CD8-positive, alpha-beta memory T cell (primary cell): Measurements from ENCODE around the gene SETDB1. TPM values are rescaled to one million over a fixed set of nuclear protein-coding genes. Genes with fewer than 3 reads are reported as not detected.
A peak's percentile ranks its signal among the peaks of the same experiment; 100 is the strongest.

Experiments
- CTCF ChIA-PET: fragments of 350-600 bp; sonication (Branson Sonifier 250); formaldehyde crosslinking; loops from one replicate; lab custom pipeline; 2021; ENCODE audit warnings: antibody characterized with exemption; lab: Charles Lee
- POLR2A ChIA-PET: fragments of 350-600 bp; sonication (Branson Sonifier 250); formaldehyde crosslinking; loops from one replicate; lab custom pipeline; 2021; ENCODE audit warnings: antibody characterized with exemption; lab: Charles Lee
- DNase-seq, 5 donors: peaks; one replicate each; pipeline versions ENCODE4 v3.0.0 to v3.0.0-alpha.2; 2020 to 2022; ENCODE audit warnings: mixed read lengths in 1 of 5
- H3K27ac ChIP-seq: one replicate; pipeline ENCODE4 v1.7.0; 2013; ENCODE audit warnings: low read depth, mild to moderate bottlenecking, low read length, moderate library complexity
- H3K27me3 ChIP-seq: 2 replicates; pipeline ENCODE4 v1.7.0; 2013; ENCODE audit warnings: low read length, mild to moderate bottlenecking; ENCODE audit not compliant: insufficient read depth, poor library complexity, severe bottlenecking
- H3K36me3 ChIP-seq: 2 replicates; pipeline ENCODE4 v1.7.0; 2013; ENCODE audit warnings: mild to moderate bottlenecking, low read length, moderate library complexity; ENCODE audit not compliant: insufficient read depth
- H3K4me1 ChIP-seq: 2 replicates; pipeline ENCODE4 v1.7.0; 2013; ENCODE audit warnings: mild to moderate bottlenecking, low read length, moderate library complexity; ENCODE audit not compliant: insufficient read depth
- H3K4me3 ChIP-seq: 2 replicates; pipeline ENCODE4 v1.7.0; 2013; ENCODE audit warnings: mild to moderate bottlenecking, low read length
- H3K9me3 ChIP-seq: 2 replicates; pipeline ENCODE4 v1.7.0; 2013; ENCODE audit warnings: mild to moderate bottlenecking, low read length
- H3K27ac Mint-ChIP-seq, 8 donors: one replicate each; pipeline ENCODE4 v1.8.0; 2020 to 2021; ENCODE audit warnings: mixed read lengths in 8 of 8, mild to moderate bottlenecking in 6 of 8, inconsistent platforms in 3 of 8, moderate library complexity in 3 of 8
- H3K27me3 Mint-ChIP-seq, 2 donors: one replicate each; pipeline ENCODE4 v1.8.0; 2020 to 2021; ENCODE audit warnings: mixed read lengths in 2 of 2, mild to moderate bottlenecking in 1 of 2, moderate library complexity in 1 of 2
- H3K36me3 Mint-ChIP-seq, 3 donors: one replicate each; pipeline ENCODE4 v1.8.0; 2020 to 2021; ENCODE audit warnings: mixed read lengths in 3 of 3, inconsistent platforms in 1 of 3, mild to moderate bottlenecking in 1 of 3
- H3K4me1 Mint-ChIP-seq, 3 donors: one replicate each; pipeline ENCODE4 v1.8.0; 2020 to 2021; ENCODE audit warnings: mixed read lengths in 3 of 3, inconsistent platforms in 1 of 3, mild to moderate bottlenecking in 1 of 3
- H3K4me3 Mint-ChIP-seq, 7 donors: one replicate each; pipeline ENCODE4 v1.8.0; 2020 to 2021; ENCODE audit warnings: mixed read lengths in 7 of 7, mild to moderate bottlenecking in 6 of 7, moderate library complexity in 4 of 7, inconsistent platforms in 2 of 7
- H3K9me3 Mint-ChIP-seq, 5 donors: one replicate each; pipeline ENCODE4 v1.8.0; 2020 to 2022; ENCODE audit warnings: mixed read lengths in 5 of 5, mild to moderate bottlenecking in 3 of 5, moderate library complexity in 2 of 5, inconsistent platforms in 1 of 5
- polyA plus RNA-seq: library from polyadenylated mRNA; unstranded; fragments of 300-500 nt; fragmentation: Illumina TruSeq; gene quantifications from one replicate; pipeline ENCODE4 v1.2.3, GENCODE V29; 2021
- total RNA-seq, 2 experiments: library from RNA; stranded (reverse); gene quantifications; one replicate each; pipeline ENCODE4 v1.2.3, GENCODE V29; 2021

SETDB1 gene
- total and polyA plus RNA-seq, 3 experiments from 2014 or later = 15.5 to 47.5 (median 45.4) TPM

DNA sequence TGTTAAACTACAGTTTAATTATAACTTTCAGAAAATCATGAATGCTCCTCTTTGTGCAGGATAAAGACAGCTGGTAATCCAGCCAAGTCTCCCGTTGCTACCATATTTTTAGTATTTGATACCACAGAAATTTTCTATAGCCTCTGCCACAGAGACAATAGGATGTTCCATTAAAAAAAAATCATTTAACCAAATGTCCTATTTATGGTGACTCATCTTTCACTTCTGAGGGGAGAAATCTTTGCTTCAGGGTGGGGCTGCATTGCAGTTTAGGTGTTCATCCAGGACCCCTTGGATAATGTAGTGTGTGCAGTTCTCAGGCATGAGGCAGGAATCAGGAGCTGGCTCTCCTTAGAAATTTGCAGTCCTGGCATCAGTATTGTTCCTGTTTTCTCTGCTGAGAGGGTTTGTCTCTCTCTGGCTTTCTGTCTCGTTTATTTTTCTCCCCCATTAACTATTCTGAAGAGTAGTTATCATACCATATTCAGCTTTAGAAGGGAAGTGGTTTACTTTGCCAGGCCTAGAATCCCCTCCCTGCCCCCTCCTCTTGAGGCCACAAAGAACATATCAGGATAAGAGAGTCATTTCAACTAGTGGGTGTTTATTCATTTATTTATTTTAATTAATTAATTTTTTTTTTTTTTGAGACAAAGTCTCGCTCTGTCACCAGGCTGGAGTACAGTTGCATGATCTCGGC is 85.1 kb downstream of the SETDB1 start:
- no peaks in the 10 kb centered on the region for H3K36me3 ChIP-seq
- no peak for DNase-seq
- H3K4me3 Mint-ChIP-seq = peak overlapping the region in 2 of 7 donors; percentile 31 to 70
- H3K4me1 Mint-ChIP-seq = peaks cover 52 to 69% (median 68%) of the 10 kb centered on the region in 3 donors
- H3K36me3 Mint-ChIP-seq = peaks cover 0 to 36% (median 1%) of the 10 kb centered on the region in 3 donors
- CTCF ChIA-PET = interaction anchor here (0.5 to 1.6 kb wide), 4 partner anchors 13 to 224 kb away, joined by 3 to 7 read pairs (median 4); partner anchors contain the start of gene CDC42SE1
- no peaks in the 10 kb centered on the region for H3K9me3 Mint-ChIP-seq
- H3K9me3 ChIP-seq = no peaks in the 10 kb centered on the region
- POLR2A ChIA-PET = no interaction called here
- H3K27ac ChIP-seq = no peak overlapping the region
- H3K27ac Mint-ChIP-seq = peak overlapping the region; percentile 19 to 77 (median 57)
- no peak overlapping the region for H3K4me3 ChIP-seq
- H3K27me3 ChIP-seq = no peaks in the 10 kb centered on the region
- H3K27me3 Mint-ChIP-seq = no peaks in the 10 kb centered on the region
- H3K4me1 ChIP-seq = peaks cover 44% of the 10 kb centered on the region

DNA sequence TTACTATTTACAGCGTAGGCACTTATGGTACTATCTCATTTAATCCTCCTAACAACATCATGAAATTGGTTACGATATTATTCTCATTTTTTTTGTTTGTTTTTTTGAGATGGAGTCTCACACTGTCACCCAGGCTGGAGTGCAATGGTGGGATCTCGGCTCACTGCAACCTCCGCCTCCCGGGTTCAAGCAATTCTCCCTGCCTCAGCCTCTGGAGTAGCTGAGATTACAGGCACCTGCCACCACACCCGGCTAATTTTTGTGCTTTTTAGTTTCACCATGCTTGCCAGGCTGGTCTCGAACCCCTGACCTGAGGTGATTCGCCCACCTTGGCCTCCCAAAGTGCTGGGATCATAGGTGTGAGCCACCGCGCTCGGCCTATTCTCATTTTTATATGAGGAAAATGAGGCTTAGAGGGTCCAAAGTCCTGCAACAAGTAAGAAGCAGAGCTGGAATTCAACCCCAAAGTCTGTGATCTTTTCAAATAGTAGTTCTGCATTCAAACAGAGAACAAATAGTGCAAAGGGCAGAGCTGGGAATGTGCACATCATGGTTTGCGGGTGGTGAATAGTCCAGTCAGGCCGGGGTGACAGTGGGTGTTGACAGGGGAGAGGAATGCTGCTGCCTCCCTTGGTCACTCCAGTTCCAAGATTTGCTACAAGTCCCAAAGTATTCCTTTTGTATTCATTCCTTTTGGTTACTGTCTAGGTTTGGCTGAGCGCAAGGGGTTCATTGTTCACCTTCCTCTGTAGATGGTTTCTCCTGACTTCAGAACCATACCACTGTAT is 86.7 kb downstream of the SETDB1 start:
- DNase-seq = no peak
- H3K4me3 Mint-ChIP-seq = peak overlapping the region in 1 of 7 donors; percentile 45
- peak overlapping the region in 5 of 8 donors; percentile 10 to 51 (median 36) for H3K27ac Mint-ChIP-seq
- peaks cover 36 to 53% (median 53%) of the 10 kb centered on the region in 3 donors for H3K4me1 Mint-ChIP-seq
- H3K27me3 Mint-ChIP-seq = no peaks in the 10 kb centered on the region
- Histone ChIP-seq H3K9me3 (no peaks in the 10 kb centered on the region), H3K27ac (no peak overlapping the region), H3K4me3 (no peak overlapping the region), H3K4me1 (peaks cover 28% of the 10 kb centered on the region), H3K27me3 (no peaks in the 10 kb centered on the region), H3K36me3 (peaks cover 2% of the 10 kb centered on the region)
- POLR2A ChIA-PET = no interaction called here
- peaks cover 0 to 44% (median 4%) of the 10 kb centered on the region in 3 donors for H3K36me3 Mint-ChIP-seq
- CTCF ChIA-PET = interaction anchor here (1.6 kb wide), 1 partner anchor 12 kb away, joined by 7 read pairs; no protein-coding TSS in a partner anchor
- H3K9me3 Mint-ChIP-seq = no peaks in the 10 kb centered on the region

DNA sequence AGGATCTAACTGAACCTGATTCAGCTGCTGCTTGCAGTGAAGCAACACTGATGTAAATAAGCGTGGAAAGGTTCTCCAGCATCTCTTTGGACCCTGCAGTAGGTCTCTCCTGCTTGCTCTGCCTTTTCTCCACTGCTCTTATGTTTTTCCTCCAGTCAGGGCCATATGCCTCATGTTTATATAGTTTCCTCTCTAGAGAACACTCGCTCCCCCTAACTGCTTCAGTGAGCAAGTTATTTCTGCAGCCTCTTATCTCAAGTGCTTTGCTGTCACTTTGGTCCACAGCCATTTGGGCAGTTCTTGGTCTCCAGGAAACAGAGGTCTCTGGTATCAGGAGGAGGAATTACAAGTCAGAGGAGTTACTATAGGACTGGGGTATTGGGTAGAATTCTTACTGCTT is 87.4 kb downstream of the SETDB1 start:
- H3K27ac ChIP-seq = no peak overlapping the region
- POLR2A ChIA-PET = no interaction called here
- CTCF ChIA-PET = no interaction called here

More for the DNA sequence above, 87.4 kb downstream of the SETDB1 start:
- Mint-ChIP-seq H3K27me3 (no peaks in the 10 kb centered on the region), H3K36me3 (peaks cover 0 to 47% (median 6%) of the 10 kb centered on the region in 3 donors), H3K27ac (peak overlapping the region in 3 of 8 donors; percentile 35 to 51 (median 41)), H3K4me3 (peak overlapping the region in 1 of 7 donors; percentile 45), H3K4me1 (peaks cover 32 to 47% (median 46%) of the 10 kb centered on the region in 3 donors), H3K9me3 (no peaks in the 10 kb centered on the region)
- H3K4me1 ChIP-seq = peaks cover 27% of the 10 kb centered on the region
- no peak overlapping the region for H3K4me3 ChIP-seq
- DNase-seq = no peak
- H3K36me3 ChIP-seq = peaks cover 8% of the 10 kb centered on the region
- H3K9me3 ChIP-seq = no peaks in the 10 kb centered on the region
- H3K27me3 ChIP-seq = no peaks in the 10 kb centered on the region

Other genes starting within 250 kb of the SETDB1 start
- 10 to 100 TPM; 18.1 to 20.0 TPM for gene GOLPH3L, start 229.2 kb upstream of the SETDB1 start, total RNA-seq
- gene GOLPH3L, start 229.2 kb upstream of the SETDB1 start, polyA plus RNA-seq = 23.1 TPM
- not detected for gene HORMAD1, start 205.5 kb upstream of the SETDB1 start, total RNA-seq
- not detected for gene HORMAD1, start 205.5 kb upstream of the SETDB1 start, polyA plus RNA-seq
- gene CTSS, start 160.6 kb upstream of the SETDB1 start, total RNA-seq = 10 to 100 TPM; 30.9 to 31.2 TPM
- gene CTSS, start 160.6 kb upstream of the SETDB1 start, polyA plus RNA-seq = 151 TPM
- gene CTSK, start 118.1 kb upstream of the SETDB1 start, total RNA-seq = 1 to 10 TPM; 2.1 to 2.7 TPM
- gene CTSK, start 118.1 kb upstream of the SETDB1 start, polyA plus RNA-seq = 0.54 TPM
- gene ARNT, start 49.8 kb upstream of the SETDB1 start, total RNA-seq = 10 to 100 TPM; 35.7 to 40.3 TPM
- gene ARNT, start 49.8 kb upstream of the SETDB1 start, polyA plus RNA-seq = 20.3 TPM
- gene CTXND2, start 39.2 kb upstream of the SETDB1 start, total RNA-seq = not detected
- not detected for gene CTXND2, start 39.2 kb upstream of the SETDB1 start, polyA plus RNA-seq
- 100 to 1,000 TPM; 224 to 232 TPM for gene CERS2, start 48.5 kb downstream of the SETDB1 start, total RNA-seq
- 167 TPM for gene CERS2, start 48.5 kb downstream of the SETDB1 start, polyA plus RNA-seq
- not detected for gene ANXA9, start 55.9 kb downstream of the SETDB1 start, total RNA-seq
- gene ANXA9, start 55.9 kb downstream of the SETDB1 start, polyA plus RNA-seq = not detected
- gene MINDY1, start 80.5 kb downstream of the SETDB1 start, total RNA-seq = 1 to 10 TPM; 5.7 to 6.3 TPM
- 1.8 TPM for gene MINDY1, start 80.5 kb downstream of the SETDB1 start, polyA plus RNA-seq
- gene PRUNE1, start 82.1 kb downstream of the SETDB1 start, total RNA-seq = 10 to 100 TPM; 14.6 to 16.8 TPM
- 49.4 TPM for gene PRUNE1, start 82.1 kb downstream of the SETDB1 start, polyA plus RNA-seq
- gene BNIPL, start 110.2 kb downstream of the SETDB1 start, total RNA-seq = 1 to 10 TPM in 1 of 2 experiments, under 1 TPM in 1; 0.75 to 1.3 TPM
- gene BNIPL, start 110.2 kb downstream of the SETDB1 start, polyA plus RNA-seq = 0.08 TPM
- gene C1orf56, start 121.4 kb downstream of the SETDB1 start, total RNA-seq = 1 to 10 TPM; 1.6 to 2.3 TPM
- 2.7 TPM for gene C1orf56, start 121.4 kb downstream of the SETDB1 start, polyA plus RNA-seq
- 100 to 1,000 TPM; 201 to 213 TPM for gene CDC42SE1, start 133.3 kb downstream of the SETDB1 start, total RNA-seq
- gene CDC42SE1, start 133.3 kb downstream of the SETDB1 start, polyA plus RNA-seq = 104 TPM
- gene MLLT11, start 134.0 kb downstream of the SETDB1 start, total RNA-seq = 1 to 10 TPM; 3.3 to 3.9 TPM
- 4.7 TPM for gene MLLT11, start 134.0 kb downstream of the SETDB1 start, polyA plus RNA-seq
- gene GABPB2, start 144.4 kb downstream of the SETDB1 start, total RNA-seq = 10 to 100 TPM; 19.2 to 19.4 TPM
- 16.0 TPM for gene GABPB2, start 144.4 kb downstream of the SETDB1 start, polyA plus RNA-seq
- 1 to 10 TPM; 2.9 to 3.1 TPM for gene SEMA6C, start 220.3 kb downstream of the SETDB1 start, total RNA-seq
- gene SEMA6C, start 220.3 kb downstream of the SETDB1 start, polyA plus RNA-seq = 1.5 TPM
- gene TNFAIP8L2, start 230.3 kb downstream of the SETDB1 start, total RNA-seq = 10 to 100 TPM; 24.6 to 25.5 TPM
- 22.6 TPM for gene TNFAIP8L2, start 230.3 kb downstream of the SETDB1 start, polyA plus RNA-seq
- 1 to 10 TPM; 4.6 to 5.5 TPM for gene LYSMD1, start 239.5 kb downstream of the SETDB1 start, total RNA-seq
- 0.54 TPM for gene LYSMD1, start 239.5 kb downstream of the SETDB1 start, polyA plus RNA-seq
- 10 to 100 TPM; 86.3 to 90.9 TPM for gene SCNM1, start 239.8 kb downstream of the SETDB1 start, total RNA-seq
- 58.4 TPM for gene SCNM1, start 239.8 kb downstream of the SETDB1 start, polyA plus RNA-seq
- gene TMOD4, start 249.6 kb downstream of the SETDB1 start, total RNA-seq = 1 to 10 TPM; 2.4 to 3.7 TPM
- 1.0 TPM for gene TMOD4, start 249.6 kb downstream of the SETDB1 start, polyA plus RNA-seq